BLaER1 treated with 17β-estradiol and CSF1 and Interleukin-3, amounts not matched to agents 10 nM and 100 nM (cell line): Measurements from ENCODE around the gene PPP1R13L.

ENCODE experiments used
- H3K27ac ChIP-seq, 11 experiments: shearing (Covaris generic); formaldehyde crosslinking; 2 replicates each; pipeline ENCODE4 v1.8.1; 2022
- H3K27me3 ChIP-seq, 11 experiments: shearing (Covaris generic); formaldehyde crosslinking; 2 replicates each; pipeline ENCODE4 v1.8.1; 2022
- H3K36me3 ChIP-seq, 11 experiments: shearing (Covaris generic); formaldehyde crosslinking; 2 replicates each; pipeline ENCODE4 v1.8.1; 2022
- H3K4me1 ChIP-seq, 10 experiments: shearing (Covaris generic); formaldehyde crosslinking; 2 replicates each; pipeline ENCODE4 v1.8.1; 2022
- H3K4me2 ChIP-seq, 11 experiments: shearing (Covaris generic); formaldehyde crosslinking; 2 replicates each; pipeline ENCODE4 v1.8.1; 2022
- H3K4me3 ChIP-seq, 10 experiments: shearing (Covaris generic); formaldehyde crosslinking; 2 replicates each; pipeline ENCODE4 v1.8.1; 2022
- H3K9ac ChIP-seq, 11 experiments: shearing (Covaris generic); formaldehyde crosslinking; 2 replicates each; pipeline ENCODE4 v1.8.1; 2022
- H3K9me3 ChIP-seq, 11 experiments: shearing (Covaris generic); formaldehyde crosslinking; replicated peaks in 1 of 11; 2 replicates each; pipeline ENCODE4 v1.8.1; 2022
- H4K20me1 ChIP-seq, 11 experiments: shearing (Covaris generic); formaldehyde crosslinking; 2 replicates each; pipeline ENCODE4 v1.8.1; 2022
- Cebpa-rat ChIP-seq, 11 experiments: shearing (Covaris generic); IDR thresholded peaks; 2 replicates each; pipeline ENCODE4 v1.8.1; 2022

Gene PPP1R13L

DNA sequence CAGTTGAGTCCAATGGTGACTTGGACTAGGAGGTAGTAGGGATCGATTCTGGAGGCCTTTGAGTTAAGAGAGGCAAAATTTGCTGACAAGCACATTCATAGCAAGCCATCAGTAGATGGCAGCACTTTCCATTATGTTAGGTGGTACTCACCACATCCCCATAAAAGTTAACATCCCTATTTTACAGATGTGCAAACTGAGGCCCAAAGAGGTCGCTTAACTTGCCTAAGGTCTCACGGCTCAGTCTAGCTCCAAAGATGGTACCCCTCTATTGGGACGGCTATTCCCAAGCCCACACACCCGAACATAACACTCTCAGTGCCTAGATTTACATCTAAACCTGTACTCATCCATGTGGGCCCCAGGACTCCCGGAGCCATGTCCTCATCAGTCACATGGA is 41.4 kb upstream of the PPP1R13L start:
- Histone ChIP-seq H3K4me1 (peaks cover 37 to 82% (median 66%) of the 10 kb centered on the region in 10 experiments), H3K4me2 (peak overlapping the region in 2 of 11 experiments; percentile 90 to 97; a peak in 1 of 22 replicates), H4K20me1 (no peaks in the 10 kb centered on the region), H3K9ac (no peak overlapping the region), H3K27ac (0 out of 22 replicates have a peak overlapping the region, but pooled peaks of 1 of the 11 experiments have one; percentile 92), H3K27me3 (no peaks in the 10 kb centered on the region), H3K36me3 (no peaks in the 10 kb centered on the region), H3K9me3 (no peaks in the 10 kb centered on the region), H3K4me3 (no peak overlapping the region)
- no peak for TF ChIP-seq Cebpa-rat (IDR thresholded peaks at IDR 0.05)

DNA sequence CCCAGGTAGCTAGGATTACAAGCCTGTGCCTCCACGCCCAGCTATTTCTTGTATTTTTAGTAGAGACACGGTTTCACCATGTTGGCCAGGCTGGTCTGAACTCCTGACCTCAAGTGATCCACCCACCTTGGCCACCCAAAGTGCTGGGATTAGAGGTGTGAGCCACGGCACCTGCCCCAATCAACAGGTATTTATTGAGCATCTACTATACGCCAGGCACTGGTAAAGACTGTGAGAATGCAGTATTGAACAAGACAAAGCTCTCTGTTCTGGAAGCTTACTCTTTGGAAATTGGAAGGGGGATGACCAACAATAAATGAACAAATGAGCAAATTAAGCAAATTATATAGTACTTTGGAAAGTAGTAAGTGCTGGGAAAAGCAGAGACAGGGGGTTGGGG is 40.3 kb upstream of the PPP1R13L start:
- H3K4me3 ChIP-seq = peak overlapping the region in 3 of 10 experiments; percentile 51 to 62 (median 56); a peak in 3 of 20 replicates
- peak overlapping the region in 8 of 11 experiments; percentile 90 to 94 (median 93); a peak in 16 of 22 replicates for H3K27ac ChIP-seq
- H3K27me3 ChIP-seq = no peaks in the 10 kb centered on the region
- H3K4me2 ChIP-seq = peak overlapping the region; percentile 82 to 97 (median 90)
- H3K9ac ChIP-seq = peak overlapping the region in 8 of 11 experiments; percentile 81 to 88 (median 84); a peak in 12 of 22 replicates
- H4K20me1 ChIP-seq = no peaks in the 10 kb centered on the region
- H3K9me3 ChIP-seq = no peaks in the 10 kb centered on the region
- no peaks in the 10 kb centered on the region for H3K36me3 ChIP-seq
- peaks cover 44 to 87% (median 70%) of the 10 kb centered on the region in 10 experiments for H3K4me1 ChIP-seq
- TF ChIP-seq Cebpa-rat (IDR thresholded peaks at IDR 0.05) = no peak

DNA sequence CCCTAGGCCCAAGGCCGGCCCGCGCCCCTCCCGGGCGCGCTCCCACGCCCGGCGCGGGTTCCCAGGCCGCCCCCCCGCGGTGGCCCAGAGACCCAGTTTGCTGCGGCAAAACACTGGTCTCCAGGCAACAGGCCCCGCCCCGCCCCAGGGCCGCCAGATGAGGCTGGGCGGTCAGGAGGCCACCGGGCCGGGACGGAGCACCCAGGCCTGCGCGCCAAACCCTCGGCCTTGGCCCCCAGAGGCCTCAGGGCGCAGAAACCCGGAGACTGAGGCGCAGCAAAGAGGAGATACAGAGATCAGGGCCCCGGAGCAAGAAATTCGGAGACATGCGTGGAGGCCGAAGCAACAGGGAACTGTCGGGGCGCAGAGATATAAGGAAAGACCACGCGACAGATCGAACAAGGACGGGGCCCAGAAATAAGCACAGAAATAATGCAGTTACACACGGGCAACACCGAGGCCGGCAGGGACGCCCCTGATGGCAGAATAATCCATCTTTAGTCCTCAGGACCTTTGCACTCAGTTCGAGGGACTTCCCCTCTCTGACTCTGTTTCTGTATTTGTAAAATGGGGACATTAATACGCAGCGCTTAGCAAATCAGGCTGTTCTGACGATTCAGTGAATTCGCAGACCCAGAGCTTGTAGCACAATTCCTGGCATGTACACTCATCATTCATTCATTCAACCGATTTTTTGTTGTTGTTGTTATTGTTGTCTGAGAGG is 39.6 kb upstream of the PPP1R13L start:
- Histone ChIP-seq H3K4me2 (peak overlapping the region; percentile 82 to 97 (median 90)), H4K20me1 (no peaks in the 10 kb centered on the region), H3K27me3 (no peaks in the 10 kb centered on the region), H3K36me3 (no peaks in the 10 kb centered on the region), H3K9me3 (no peaks in the 10 kb centered on the region), H3K27ac (peak overlapping the region; percentile 63 to 94 (median 92)), H3K4me3 (peak overlapping the region; percentile 33 to 67 (median 54); a peak in 17 of 20 replicates), H3K9ac (peak overlapping the region; percentile 72 to 88 (median 83); a peak in 21 of 22 replicates), H3K4me1 (peaks cover 39 to 84% (median 66%) of the 10 kb centered on the region in 10 experiments)
- no peak for TF ChIP-seq Cebpa-rat (IDR thresholded peaks at IDR 0.05)

DNA sequence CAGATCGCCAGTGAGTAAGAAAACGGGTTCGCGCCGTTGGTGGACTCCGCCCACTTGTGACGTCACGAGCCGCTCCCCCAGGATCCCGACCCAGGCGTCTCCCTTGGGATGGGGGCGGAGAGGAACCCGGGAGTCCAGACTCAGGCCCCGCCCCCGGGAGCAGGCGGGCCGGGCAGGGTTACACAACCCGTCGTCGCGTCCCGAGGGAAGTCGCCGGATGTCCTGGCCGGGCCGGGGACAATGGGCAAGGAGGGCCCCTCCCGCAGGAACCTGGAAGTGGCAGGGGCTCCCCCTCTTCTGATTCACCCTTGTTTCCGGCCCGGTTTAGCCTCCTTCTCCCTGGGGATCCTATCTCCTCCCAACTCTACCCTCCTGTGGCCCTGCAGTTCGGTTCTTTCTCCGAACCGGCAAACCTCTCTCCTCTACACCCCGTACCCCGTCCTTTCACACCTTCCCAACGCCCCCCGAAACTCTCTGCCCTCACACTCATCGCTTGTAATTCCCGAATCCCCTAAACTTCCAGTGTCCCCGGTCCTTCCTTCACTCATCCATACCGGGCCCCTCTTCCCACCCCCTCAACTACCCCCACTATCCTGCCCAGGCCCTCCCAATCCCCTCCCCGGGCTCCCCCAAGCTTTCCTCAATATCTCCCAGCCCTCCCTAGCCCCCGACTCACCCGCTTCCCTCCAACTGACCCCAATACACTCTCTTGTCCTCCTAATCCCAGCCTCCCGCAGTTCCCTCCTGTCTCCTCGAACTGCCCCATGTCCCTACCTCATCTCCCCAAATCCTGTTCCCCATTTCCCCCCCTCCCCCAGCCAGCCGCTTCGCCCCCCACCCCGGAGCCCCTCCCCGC is 38.8 kb upstream of the PPP1R13L start:
- H3K4me1 ChIP-seq = peaks cover 44 to 83% (median 65%) of the 10 kb centered on the region in 10 experiments
- H3K9ac ChIP-seq = peak overlapping the region; percentile 72 to 88 (median 83)
- TF ChIP-seq Cebpa-rat (IDR thresholded peaks at IDR 0.05) = peak in 9 of 11 experiments; percentile 71 to 97 (median 92); a peak in 18 of 22 replicates
- no peaks in the 10 kb centered on the region for H3K36me3 ChIP-seq
- peak overlapping the region; percentile 45 to 68 (median 57) for H3K4me3 ChIP-seq
- H3K27ac ChIP-seq = peak overlapping the region; percentile 68 to 94 (median 92)
- H3K9me3 ChIP-seq = no peaks in the 10 kb centered on the region
- H3K27me3 ChIP-seq = no peaks in the 10 kb centered on the region
- peak overlapping the region; percentile 76 to 97 (median 91) for H3K4me2 ChIP-seq
- no peaks in the 10 kb centered on the region for H4K20me1 ChIP-seq

DNA sequence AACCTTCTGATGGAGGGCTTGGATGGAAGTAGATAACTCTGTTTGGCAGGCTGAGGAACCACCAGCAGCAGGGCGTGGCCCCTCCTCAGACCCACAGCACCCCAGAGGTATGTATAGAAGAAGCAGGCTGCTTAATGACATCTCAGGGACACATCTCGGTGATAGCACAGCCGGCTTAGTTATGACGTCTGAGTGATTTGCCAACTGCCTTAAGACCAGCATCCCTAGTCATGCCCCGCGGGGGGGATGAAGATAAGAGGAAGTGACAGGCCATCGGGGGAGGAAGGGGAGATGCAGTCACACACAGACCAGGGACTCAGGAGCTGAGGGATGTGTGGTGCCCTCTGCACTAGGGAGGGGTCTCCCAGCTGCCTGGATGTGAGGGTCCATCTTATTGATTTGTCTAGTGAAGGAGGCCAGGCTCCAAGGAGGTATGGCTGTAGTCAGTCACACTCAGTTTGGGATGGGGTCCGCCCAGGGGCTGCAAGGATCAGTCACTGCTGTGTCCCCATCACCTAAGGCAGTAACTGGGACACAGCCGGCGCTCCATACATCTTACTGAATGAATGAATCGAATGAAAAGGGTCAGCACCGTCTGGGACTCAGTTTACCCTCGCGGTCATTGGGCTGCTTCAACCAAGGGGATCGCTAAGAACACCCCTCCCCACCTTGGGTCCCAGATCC is 38.1 kb upstream of the PPP1R13L start:
- Histone ChIP-seq H4K20me1 (no peaks in the 10 kb centered on the region), H3K36me3 (no peaks in the 10 kb centered on the region), H3K4me2 (peak overlapping the region; percentile 76 to 97 (median 91)), H3K9ac (peak overlapping the region; percentile 72 to 88 (median 83)), H3K4me1 (peaks cover 46 to 79% (median 63%) of the 10 kb centered on the region in 10 experiments), H3K9me3 (no peaks in the 10 kb centered on the region), H3K27ac (peak overlapping the region; percentile 68 to 94 (median 92); a peak in 21 of 22 replicates), H3K4me3 (peak overlapping the region; percentile 45 to 68 (median 57)), H3K27me3 (no peaks in the 10 kb centered on the region)
- TF ChIP-seq Cebpa-rat (IDR thresholded peaks at IDR 0.05) = no peak

DNA sequence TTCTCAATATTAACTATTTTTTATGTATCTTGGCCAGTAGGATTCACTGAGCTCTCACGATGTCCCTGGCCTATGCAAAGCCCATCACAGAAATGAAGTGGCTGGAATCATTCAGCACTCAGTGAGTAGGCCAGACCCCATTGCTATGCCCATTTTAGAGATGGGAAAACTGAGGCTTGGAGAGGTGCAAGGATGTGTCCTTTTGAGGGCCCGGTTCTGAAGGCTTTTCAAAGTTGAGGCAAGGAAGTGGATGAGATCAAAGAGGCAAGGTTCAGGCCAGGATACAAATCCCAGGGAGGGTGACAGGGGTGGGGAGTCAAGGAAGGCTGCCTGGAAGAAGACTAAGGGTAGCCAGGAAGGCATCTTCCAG is 37.5 kb upstream of the PPP1R13L start:
- H3K36me3 ChIP-seq = no peaks in the 10 kb centered on the region
- no peaks in the 10 kb centered on the region for H3K27me3 ChIP-seq
- peak overlapping the region; percentile 76 to 97 (median 91) for H3K4me2 ChIP-seq
- H3K27ac ChIP-seq = peak overlapping the region in 10 of 11 experiments; percentile 87 to 94 (median 92); a peak in 20 of 22 replicates
- peak overlapping the region in 9 of 11 experiments; percentile 78 to 88 (median 83); a peak in 18 of 22 replicates for H3K9ac ChIP-seq
- TF ChIP-seq Cebpa-rat (IDR thresholded peaks at IDR 0.05) = no peak
- peaks cover 46 to 78% (median 63%) of the 10 kb centered on the region in 10 experiments for H3K4me1 ChIP-seq
- H3K4me3 ChIP-seq = peak overlapping the region in 5 of 10 experiments; percentile 56 to 68 (median 59); a peak in 5 of 20 replicates
- H3K9me3 ChIP-seq = no peaks in the 10 kb centered on the region
- H4K20me1 ChIP-seq = no peaks in the 10 kb centered on the region

DNA sequence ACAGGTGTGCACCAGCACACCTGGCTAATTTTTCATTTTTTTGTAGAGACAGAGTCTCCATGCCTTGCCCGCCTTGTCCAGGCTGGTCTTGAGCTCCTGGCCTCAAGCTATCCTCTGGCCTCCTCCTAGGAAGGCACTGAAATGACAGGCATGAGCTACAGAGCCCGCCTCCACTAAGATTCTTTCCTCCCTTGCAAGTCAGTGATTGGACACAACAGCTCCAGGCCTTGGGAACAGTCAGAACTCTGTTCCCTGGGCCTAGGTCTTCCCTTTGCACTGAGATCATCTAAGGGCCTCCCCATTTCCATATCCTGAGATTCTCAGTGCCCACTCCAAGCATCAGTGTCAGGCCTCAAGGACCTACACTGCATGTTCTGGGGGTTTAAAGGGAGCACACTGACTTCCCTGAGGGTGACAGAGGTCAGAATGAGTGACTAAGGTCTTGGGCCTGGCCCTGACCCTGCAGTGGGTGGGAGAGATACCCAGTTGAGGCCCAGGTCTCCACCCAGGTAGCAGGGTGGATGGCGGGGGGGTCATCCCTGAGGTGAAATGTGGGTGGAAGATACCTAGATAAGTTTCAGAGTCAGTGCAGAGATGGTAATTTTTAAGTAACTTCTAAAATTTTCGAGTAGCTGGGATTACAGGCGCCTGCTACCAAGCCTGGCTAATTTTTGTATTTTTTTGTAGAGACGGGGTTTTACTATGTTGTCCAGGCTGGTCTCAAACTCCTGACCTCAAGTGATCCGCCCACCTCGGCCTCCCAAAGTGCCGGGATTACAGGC is 36.2 kb upstream of the PPP1R13L start:
- H3K36me3 ChIP-seq = no peaks in the 10 kb centered on the region
- H3K27me3 ChIP-seq = no peaks in the 10 kb centered on the region
- no peaks in the 10 kb centered on the region for H4K20me1 ChIP-seq
- H3K9ac ChIP-seq = peak overlapping the region in 10 of 11 experiments; percentile 78 to 91 (median 88); a peak in 15 of 22 replicates
- H3K4me1 ChIP-seq = peaks cover 46 to 69% (median 62%) of the 10 kb centered on the region in 10 experiments
- TF ChIP-seq Cebpa-rat (IDR thresholded peaks at IDR 0.05) = no peak
- peak overlapping the region; percentile 68 to 90 (median 81) for H3K4me2 ChIP-seq
- H3K4me3 ChIP-seq = no peak overlapping the region; a peak in 1 of 20 replicates
- peak overlapping the region in 10 of 11 experiments; percentile 79 to 93 (median 92); a peak in 18 of 22 replicates for H3K27ac ChIP-seq
- H3K9me3 ChIP-seq = no peaks in the 10 kb centered on the region

DNA sequence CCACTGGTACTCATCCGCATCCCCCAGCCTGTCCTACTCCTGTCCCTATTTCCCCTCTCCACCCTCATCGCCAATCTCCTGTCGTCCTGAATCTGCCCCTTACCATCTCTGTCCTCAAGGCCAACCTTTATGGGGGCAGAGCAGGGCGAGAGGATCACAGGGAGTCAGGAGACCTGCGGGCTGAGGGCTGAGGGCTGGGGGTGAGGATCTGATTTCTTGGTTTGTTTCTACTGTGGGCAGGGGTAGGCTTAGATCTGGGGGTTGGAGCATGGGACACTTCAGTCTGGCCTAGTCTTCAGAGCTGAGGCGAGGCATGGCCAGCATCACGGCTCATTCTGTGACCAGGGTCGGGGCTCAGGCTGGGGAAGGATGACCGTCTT is 35.4 kb upstream of the PPP1R13L start:
- H3K4me1 ChIP-seq = peaks cover 46 to 61% (median 54%) of the 10 kb centered on the region in 10 experiments
- peak overlapping the region; percentile 68 to 90 (median 81) for H3K4me2 ChIP-seq
- TF ChIP-seq Cebpa-rat (IDR thresholded peaks at IDR 0.05) = no peak
- peak overlapping the region; percentile 57 to 76 (median 69) for H3K4me3 ChIP-seq
- H3K9me3 ChIP-seq = no peaks in the 10 kb centered on the region
- H4K20me1 ChIP-seq = no peaks in the 10 kb centered on the region
- no peaks in the 10 kb centered on the region for H3K27me3 ChIP-seq
- no peaks in the 10 kb centered on the region for H3K36me3 ChIP-seq
- peak overlapping the region; percentile 78 to 91 (median 88); a peak in 21 of 22 replicates for H3K9ac ChIP-seq
- H3K27ac ChIP-seq = peak overlapping the region; percentile 79 to 93 (median 92); a peak in 20 of 22 replicates
